NCI-H460 (cell line): Measurements from ENCODE around the gene ARAP3. TPM values are rescaled to one million over a fixed set of nuclear protein-coding genes. Genes with fewer than 3 reads are reported as not detected.
A peak's percentile ranks its signal among the peaks of the same experiment; 100 is the strongest.
"Not testable (repeated sequence)": the region's sequence is repeated elsewhere in the genome, so short reads cannot be mapped to it uniquely, and the experiment has no call there.

ENCODE experiments used
- DNase-seq: peaks from one replicate; pipeline ENCODE4 v3.0.0-alpha.2; 2016; ENCODE audit warnings: low read depth; ENCODE audit errors: extremely low read depth
- polyA plus RNA-seq: library from polyadenylated mRNA; depleted of rRNA; stranded (reverse); fragments of >200 nt; gene quantifications from 2 replicates; pipeline ENCODE4 v1.2.3, GENCODE V29; 2014; cell fraction: nucleus; rRNA removed
- total RNA-seq: library from RNA; depleted of rRNA; stranded (reverse); fragments of >200 nt; shearing (Covaris generic); gene quantifications from 2 replicates; pipeline ENCODE4 v1.2.3, GENCODE V29; 2014; rRNA removed

Gene ARAP3
- total RNA-seq = 2.9 and 3.7 TPM in 2 replicates
- polyA plus RNA-seq = 6.8 and 7.7 TPM in 2 replicates

GRCh38 chr5:141681695-141682641 is at the start of gene ARAP3:
ARAP3 (minus strand) TSS chr5:141682230; CDS start chr5:141680486, 1,744 bp downstream.
- DNase-seq = peak; percentile 55

- no peak for DNase-seq
Observed at GRCh38 chr5:141729387-141730006, 47.5 kb upstream of the ARAP3 start.

GRCh38 chr5:141725891-141726290 is 43.9 kb upstream of the ARAP3 start:
- peak; percentile 26 for DNase-seq

GRCh38 chr5:141725174-141725573 is 43.1 kb upstream of the ARAP3 start:
- not testable (repeated sequence) for DNase-seq

- no peak for DNase-seq
Observed at GRCh38 chr5:141722266-141722665, 40.2 kb upstream of the ARAP3 start.

- no peak for DNase-seq
Observed at GRCh38 chr5:141717043-141717442, 35.0 kb upstream of the ARAP3 start.

GRCh38 chr5:141716468-141716867 is 34.4 kb upstream of the ARAP3 start:
- DNase-seq = no peak

- no peak for DNase-seq
Observed at GRCh38 chr5:141716009-141716408, 34.0 kb upstream of the ARAP3 start.

GRCh38 chr5:141715346-141715905 is 33.4 kb upstream of the ARAP3 start:
- no peak for DNase-seq

- DNase-seq = no peak
Observed at GRCh38 chr5:141714542-141715310, 32.7 kb upstream of the ARAP3 start.

- DNase-seq = peak; percentile 7
Observed at GRCh38 chr5:141713616-141714309, 31.7 kb upstream of the ARAP3 start.

GRCh38 chr5:141711687-141712086 is 29.7 kb upstream of the ARAP3 start:
- no peak for DNase-seq

GRCh38 chr5:141709699-141710267 is 27.8 kb upstream of the ARAP3 start:
- no peak for DNase-seq

- no peak for DNase-seq
Observed at GRCh38 chr5:141708016-141708415, 26.0 kb upstream of the ARAP3 start.

- no peak for DNase-seq
Observed at GRCh38 chr5:141707510-141707909, 25.5 kb upstream of the ARAP3 start.

GRCh38 chr5:141706121-141706520 is 24.1 kb upstream of the ARAP3 start:
- DNase-seq = no peak

- DNase-seq = no peak
Observed at GRCh38 chr5:141705469-141705868, 23.4 kb upstream of the ARAP3 start.

GRCh38 chr5:141704782-141705297 is 22.8 kb upstream of the ARAP3 start:
- DNase-seq = no peak

GRCh38 chr5:141703133-141703561 is 21.1 kb upstream of the ARAP3 start:
- no peak for DNase-seq
